ENCODE data around the gene ZNRF3.
"Not testable (repeated sequence)": the region's sequence is repeated elsewhere in the genome, so short reads cannot be mapped to it uniquely, and the experiment has no call there.

Gene ZNRF3

DNA sequence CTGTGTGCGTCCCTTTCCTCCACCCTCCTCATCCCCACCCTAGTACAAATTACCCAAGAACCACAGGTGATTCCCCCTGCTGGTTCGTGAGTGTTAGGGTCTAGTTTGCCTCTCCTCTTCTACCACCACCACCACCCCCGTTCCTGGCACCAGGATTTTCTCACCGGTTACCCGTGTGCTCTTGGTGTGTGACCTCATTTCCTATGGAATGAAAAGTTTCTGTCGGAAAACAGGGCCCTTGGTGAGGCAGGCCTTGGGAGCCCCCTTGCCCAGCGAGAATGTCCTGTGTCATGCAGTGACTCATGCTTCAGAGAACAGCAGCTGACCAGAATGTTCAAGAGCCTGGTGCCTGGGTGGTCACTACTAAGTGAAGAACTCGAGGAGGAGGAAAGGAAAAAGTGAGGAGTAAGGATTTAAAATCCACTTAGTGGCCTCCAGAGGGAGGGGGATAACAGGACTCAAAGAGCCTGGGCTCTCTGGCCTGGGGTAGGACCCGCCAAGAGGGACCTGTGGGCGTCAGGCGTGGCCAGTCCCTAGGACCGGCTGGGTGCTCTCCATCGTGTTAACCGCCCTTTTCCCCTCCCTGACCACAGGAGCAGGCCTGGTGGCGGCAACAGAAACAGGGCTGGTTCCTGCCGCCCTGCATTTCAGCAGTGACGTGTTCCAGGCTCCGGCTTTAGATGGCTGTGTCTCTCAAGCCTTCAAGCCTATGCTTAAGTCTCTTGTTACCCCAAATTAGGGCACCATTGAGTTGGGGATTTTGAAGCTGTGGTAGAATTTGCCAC is 148.0 kb downstream of the ZNRF3 start:
- DNase-seq (ENCODE audit: insufficient read length, low spot score) (no peak), FAIRE-seq (no peak)
- TF ChIP-seq TAF1 (IDR thresholded peaks at IDR 0.05; ENCODE audit: low read depth, low read length), result no peak
- TF ChIP-seq POLR2A (IDR thresholded peaks at IDR 0.05; ENCODE audit: low read depth, low read length), result no peak
- no peak for TF ChIP-seq SPI1 (IDR thresholded peaks at IDR 0.05; ENCODE audit: low read depth, low read length)
- no peak for TF ChIP-seq PAX5 (IDR thresholded peaks at IDR 0.05; ENCODE audit: insufficient read depth, low read length, severe bottlenecking)
- TF ChIP-seq POU2F2 (IDR thresholded peaks at IDR 0.05; ENCODE audit: low read depth, low read length), result no peak
- TF ChIP-seq POLR2AphosphoS5 (IDR thresholded peaks at IDR 0.05; ENCODE audit: low read depth, low read length), result no peak

DNA sequence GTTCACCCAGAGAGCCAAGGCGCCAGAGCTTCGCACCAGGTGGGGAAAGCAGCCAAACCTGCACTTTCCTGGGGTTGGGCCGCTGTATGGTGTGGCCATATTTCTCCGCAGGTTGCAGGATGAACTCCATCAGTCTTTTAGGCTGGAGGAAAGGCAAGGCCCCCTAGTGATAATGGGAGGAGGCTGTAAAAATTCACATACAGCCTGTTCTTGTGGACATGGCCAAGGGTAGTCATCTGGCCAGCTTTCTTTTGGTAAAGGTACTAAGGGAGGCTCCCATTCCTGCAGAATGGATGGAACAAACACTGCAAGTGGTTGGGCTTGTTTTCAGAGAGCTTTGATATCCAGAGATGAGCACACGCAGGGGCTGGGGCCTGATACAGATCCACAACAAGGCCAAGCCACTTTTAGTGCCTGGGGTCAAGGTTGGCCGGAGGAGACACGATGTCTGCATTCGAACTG is 148.7 kb downstream of the ZNRF3 start:
- DNase-seq (ENCODE audit: insufficient read length, low spot score), result no peak

DNA sequence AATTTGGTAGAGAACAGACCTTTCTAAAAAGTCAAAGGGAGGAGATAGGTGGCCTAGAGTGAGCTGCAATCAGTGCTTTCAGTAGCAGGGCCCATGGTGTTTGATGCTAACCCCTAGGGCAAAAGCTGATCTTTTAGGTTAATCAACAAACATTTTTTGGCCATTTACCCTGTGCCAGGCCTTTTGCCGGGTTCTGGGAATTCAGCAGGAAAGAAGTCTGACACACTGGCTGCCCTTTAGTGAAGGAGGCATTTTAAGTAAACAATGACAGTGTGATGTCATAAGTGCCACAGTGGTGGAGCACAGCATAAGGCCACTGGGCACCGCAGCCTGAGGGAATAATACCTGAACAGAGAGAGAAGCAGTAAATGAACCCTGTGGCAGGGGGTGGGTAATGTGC is 149.2 kb downstream of the ZNRF3 start:
- FAIRE-seq (no peak), DNase-seq (ENCODE audit: insufficient read length, low spot score) (no peak)
- no peak for TF ChIP-seq SPI1 (IDR thresholded peaks at IDR 0.05; ENCODE audit: low read depth, low read length)
- no peak for TF ChIP-seq POLR2AphosphoS5 (IDR thresholded peaks at IDR 0.05; ENCODE audit: low read depth, low read length)
- no peak for TF ChIP-seq POLR2A (IDR thresholded peaks at IDR 0.05; ENCODE audit: low read depth, low read length)
- TF ChIP-seq PAX5 (IDR thresholded peaks at IDR 0.05; ENCODE audit: insufficient read depth, low read length, severe bottlenecking), result no peak
- TF ChIP-seq POU2F2 (IDR thresholded peaks at IDR 0.05; ENCODE audit: low read depth, low read length), result no peak
- TF ChIP-seq TAF1 (IDR thresholded peaks at IDR 0.05; ENCODE audit: low read depth, low read length), result no peak

More for the DNA sequence above, 148.7 kb downstream of the ZNRF3 start:
- FAIRE-seq, result no peak
- TF ChIP-seq SPI1 (IDR thresholded peaks at IDR 0.05; ENCODE audit: low read depth, low read length) (no peak), POLR2A (IDR thresholded peaks at IDR 0.05; ENCODE audit: low read depth, low read length) (no peak), PAX5 (IDR thresholded peaks at IDR 0.05; ENCODE audit: insufficient read depth, low read length, severe bottlenecking) (no peak), POLR2AphosphoS5 (IDR thresholded peaks at IDR 0.05; ENCODE audit: low read depth, low read length) (no peak), POU2F2 (IDR thresholded peaks at IDR 0.05; ENCODE audit: low read depth, low read length) (no peak), TAF1 (IDR thresholded peaks at IDR 0.05; ENCODE audit: low read depth, low read length) (no peak)

DNA sequence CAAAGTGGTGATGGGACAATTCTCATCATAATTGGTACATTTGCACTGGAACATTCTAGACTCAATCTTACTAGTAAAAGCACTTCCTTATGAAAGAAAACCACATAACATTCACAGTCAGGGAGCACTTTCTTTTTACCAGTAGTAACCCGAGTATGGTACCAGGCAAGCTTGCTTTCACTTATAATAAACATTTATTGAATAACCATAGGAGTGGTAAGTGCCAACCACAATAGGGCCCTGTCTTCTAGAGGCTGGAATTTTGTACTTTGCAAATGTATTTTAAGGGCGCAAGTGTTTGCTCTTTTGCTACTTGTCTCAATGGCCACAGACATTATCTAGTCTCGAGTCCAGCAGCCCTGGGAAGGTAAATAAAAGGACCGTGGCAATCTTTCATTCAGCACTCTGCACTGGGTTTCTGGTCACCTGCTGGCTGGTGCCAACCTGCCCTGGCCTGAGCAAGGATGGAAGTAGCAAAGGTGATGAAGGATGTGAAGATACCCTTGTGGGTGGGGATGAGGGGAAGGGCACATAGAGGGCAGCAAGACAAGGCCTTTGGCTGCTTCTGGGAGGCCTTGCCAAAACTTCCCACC is 154.1 kb downstream of the ZNRF3 start:
- TF ChIP-seq TAF1 (IDR thresholded peaks at IDR 0.05; ENCODE audit: low read depth, low read length), result no peak
- TF ChIP-seq POLR2AphosphoS5 (IDR thresholded peaks at IDR 0.05; ENCODE audit: low read depth, low read length), result no peak
- no peak for TF ChIP-seq POU2F2 (IDR thresholded peaks at IDR 0.05; ENCODE audit: low read depth, low read length)
- TF ChIP-seq SPI1 (IDR thresholded peaks at IDR 0.05; ENCODE audit: low read depth, low read length), result no peak
- no peak for DNase-seq (ENCODE audit: insufficient read length, low spot score)
- FAIRE-seq, result no peak

DNA sequence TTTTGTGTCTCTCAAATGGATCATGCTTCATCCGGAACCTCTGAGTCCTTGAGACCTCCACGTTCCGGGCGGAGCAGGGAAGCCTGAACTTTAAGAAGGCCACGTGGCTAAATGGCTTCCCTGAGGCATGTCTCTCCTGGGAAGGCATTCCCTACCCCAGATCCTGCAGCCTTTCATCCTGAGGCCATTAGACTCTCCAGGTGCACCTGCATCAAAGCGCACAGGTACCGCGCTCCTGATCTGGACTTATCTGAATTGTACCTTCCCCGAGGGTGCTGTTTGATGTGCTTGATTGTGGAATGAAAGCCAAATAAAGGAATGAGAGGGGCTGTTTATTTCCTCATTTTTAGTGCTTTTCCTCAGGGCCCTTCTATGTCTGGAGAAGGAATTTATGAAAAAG is 155.8 kb downstream of the ZNRF3 start:
- no peak for DNase-seq (ENCODE audit: insufficient read length, low spot score)
- TF ChIP-seq POLR2A (IDR thresholded peaks at IDR 0.05; ENCODE audit: low read depth, low read length) (no peak), SPI1 (IDR thresholded peaks at IDR 0.05; ENCODE audit: low read depth, low read length) (no peak), POLR2AphosphoS5 (IDR thresholded peaks at IDR 0.05; ENCODE audit: low read depth, low read length) (no peak), PAX5 (IDR thresholded peaks at IDR 0.05; ENCODE audit: insufficient read depth, low read length, severe bottlenecking) (no peak), TAF1 (IDR thresholded peaks at IDR 0.05; ENCODE audit: low read depth, low read length) (no peak)
- FAIRE-seq, result no peak

DNA sequence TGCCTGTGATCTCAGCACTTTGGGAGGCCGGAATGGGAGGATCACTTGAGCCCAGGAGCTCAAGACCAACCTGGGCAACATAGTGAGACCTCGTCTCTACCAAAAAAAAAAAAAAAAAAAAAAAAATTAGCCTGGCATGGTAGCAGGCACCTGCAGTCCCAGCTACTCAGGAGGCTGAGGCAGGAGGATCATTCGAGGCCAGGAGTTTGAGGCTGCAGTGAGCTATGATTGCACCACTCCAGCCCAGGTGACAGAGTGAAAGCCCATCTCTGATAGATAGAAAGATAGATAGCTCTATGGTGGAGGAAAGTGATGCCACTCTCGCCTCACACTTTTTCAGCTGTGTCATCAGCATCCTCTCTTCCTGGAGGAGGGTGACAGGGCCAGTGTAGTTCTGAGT is 156.3 kb downstream of the ZNRF3 start:
- not testable (repeated sequence) for DNase-seq (ENCODE audit: insufficient read length, low spot score); FAIRE-seq

DNA sequence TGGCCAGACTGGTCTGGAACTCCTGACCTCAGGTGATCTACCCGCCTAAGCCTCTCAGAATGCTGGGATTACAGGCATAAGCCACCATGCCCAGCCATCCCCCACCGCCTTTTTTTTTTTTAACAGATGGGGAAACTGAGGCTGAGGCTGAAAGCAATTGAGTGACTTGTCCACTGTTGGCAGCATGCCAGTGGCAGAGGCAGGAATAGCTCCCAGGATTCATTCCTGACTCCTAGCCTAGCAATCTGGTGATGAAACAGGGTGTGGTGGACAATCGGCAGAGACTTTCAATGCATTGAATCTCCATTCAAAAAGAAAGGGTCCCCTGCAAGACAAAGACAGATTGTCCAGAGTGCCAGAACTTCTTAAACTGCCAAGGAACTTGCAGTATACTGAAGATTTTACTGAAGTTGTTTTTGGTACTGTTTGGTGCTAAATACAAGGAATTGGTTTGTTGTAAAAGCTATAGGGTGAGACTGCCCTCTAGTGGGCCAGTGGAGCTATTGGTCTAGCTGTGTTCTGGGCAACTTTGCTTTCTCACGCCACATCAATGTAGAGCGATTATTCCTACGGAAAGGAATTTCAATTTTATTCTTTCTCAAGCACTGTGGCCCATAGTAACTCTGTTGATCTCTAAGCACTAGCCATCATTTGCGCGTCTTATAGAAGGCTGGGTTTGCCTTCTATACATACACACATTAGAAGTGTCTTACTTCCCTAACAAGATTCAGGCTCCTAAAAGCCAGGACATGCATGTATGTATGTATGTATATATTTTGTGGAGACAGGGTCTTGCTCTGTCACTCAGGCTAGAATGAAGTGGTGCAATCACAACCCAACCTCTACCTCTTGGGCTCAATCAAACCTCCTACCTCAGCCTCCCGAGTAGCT is 157.3 kb downstream of the ZNRF3 start:
- no peak for TF ChIP-seq SPI1 (IDR thresholded peaks at IDR 0.05; ENCODE audit: low read depth, low read length)
- no peak for TF ChIP-seq POU2F2 (IDR thresholded peaks at IDR 0.05; ENCODE audit: low read depth, low read length)
- no peak for TF ChIP-seq PAX5 (IDR thresholded peaks at IDR 0.05; ENCODE audit: insufficient read depth, low read length, severe bottlenecking)
- TF ChIP-seq POLR2A (IDR thresholded peaks at IDR 0.05; ENCODE audit: low read depth, low read length), result no peak
- no peak for TF ChIP-seq POLR2AphosphoS5 (IDR thresholded peaks at IDR 0.05; ENCODE audit: low read depth, low read length)
- no peak for TF ChIP-seq TAF1 (IDR thresholded peaks at IDR 0.05; ENCODE audit: low read depth, low read length)
- no peak for DNase-seq (ENCODE audit: insufficient read length, low spot score)
- FAIRE-seq, result peak; percentile 61

DNA sequence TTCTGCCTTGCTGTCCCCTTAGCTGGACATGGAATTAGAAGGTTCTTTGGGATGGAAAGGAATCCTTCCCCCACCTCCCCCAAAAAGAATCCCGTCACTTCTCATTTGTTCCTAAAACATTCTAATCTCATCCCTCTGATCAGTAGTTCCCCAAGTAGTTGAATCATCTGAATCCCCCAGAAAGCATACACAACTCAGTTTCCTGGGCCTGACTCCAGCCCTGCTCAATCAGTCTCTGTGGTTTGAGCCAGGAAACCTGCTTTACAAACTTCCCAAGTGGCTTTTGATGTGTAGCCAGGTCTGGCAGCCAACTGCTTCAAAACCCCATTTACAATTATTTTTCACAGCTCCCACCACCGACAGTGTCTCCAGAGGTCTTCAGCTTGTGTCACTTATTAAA is 158.0 kb downstream of the ZNRF3 start:
- TF ChIP-seq POLR2A (IDR thresholded peaks at IDR 0.05; ENCODE audit: low read depth, low read length), result no peak
- no peak for TF ChIP-seq PAX5 (IDR thresholded peaks at IDR 0.05; ENCODE audit: insufficient read depth, low read length, severe bottlenecking)
- no peak for TF ChIP-seq POLR2AphosphoS5 (IDR thresholded peaks at IDR 0.05; ENCODE audit: low read depth, low read length)
- TF ChIP-seq POU2F2 (IDR thresholded peaks at IDR 0.05; ENCODE audit: low read depth, low read length), result no peak
- no peak for TF ChIP-seq SPI1 (IDR thresholded peaks at IDR 0.05; ENCODE audit: low read depth, low read length)
- FAIRE-seq, result no peak
- no peak for DNase-seq (ENCODE audit: insufficient read length, low spot score)

DNA sequence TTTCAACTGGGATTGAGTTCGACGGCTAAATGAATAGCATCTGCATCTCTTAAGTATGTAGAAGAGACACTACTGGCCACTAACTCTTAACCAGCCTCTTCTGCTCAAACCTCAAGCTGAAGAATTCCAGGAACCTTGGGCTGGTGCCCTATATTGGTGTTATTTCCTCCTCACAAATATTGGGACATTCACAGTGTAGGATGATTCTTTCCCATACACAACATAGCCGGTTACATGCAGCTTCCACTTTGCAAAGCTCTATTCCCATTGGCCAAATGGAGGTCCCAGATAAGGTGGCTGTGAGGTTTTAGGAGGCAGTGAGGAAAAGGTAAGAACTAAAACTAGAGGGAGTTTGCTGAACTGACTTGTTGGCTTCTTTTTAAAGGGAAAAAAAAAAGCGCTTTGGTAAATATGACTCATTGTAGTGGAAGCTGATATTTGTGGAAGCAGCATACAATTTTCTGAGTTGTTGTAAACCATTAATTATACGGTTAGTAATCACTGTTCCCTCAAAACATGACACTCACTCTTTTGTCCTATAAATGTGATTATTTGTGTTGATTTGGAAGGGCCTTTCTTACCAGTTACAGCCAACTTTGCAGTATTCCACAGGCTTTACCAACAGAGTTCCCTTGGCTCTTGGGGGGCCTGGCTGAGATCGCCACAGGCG is 160.7 kb downstream of the ZNRF3 start:
- no peak for DNase-seq (ENCODE audit: insufficient read length, low spot score)
- no peak for TF ChIP-seq POLR2A (IDR thresholded peaks at IDR 0.05; ENCODE audit: low read depth, low read length)
- TF ChIP-seq POLR2AphosphoS5 (IDR thresholded peaks at IDR 0.05; ENCODE audit: low read depth, low read length), result no peak

More for the DNA sequence above, 160.7 kb downstream of the ZNRF3 start:
- no peak for FAIRE-seq
